ENCODE results near the gene HM13.
A peak's percentile ranks its signal among the peaks of the same experiment; 100 is the strongest.

GRCh38 chr20:31608251-31608945, 94.2 kb downstream of the HM13 start:
- no peak for TF ChIP-seq CTCF (conservative IDR thresholded peaks at IDR 0.05; ENCODE audit: low read depth in 2 of 2)
- peak; percentile 51; the same call in 1 of the 2 replicates for TF ChIP-seq CREB1 (CRISPR knock-in tag; IDR thresholded peaks at IDR 0.05; ENCODE audit: low read depth)
- no peak for TF ChIP-seq EZH2phosphoT487 (IDR thresholded peaks at IDR 0.05; ENCODE audit: unreplicated experiment)
- no peak for TF ChIP-seq ETS1 (IDR thresholded peaks at IDR 0.05)
- peak; percentile 52; the same call in 1 of the 2 replicates for TF ChIP-seq POLR2AphosphoS5 (IDR thresholded peaks at IDR 0.05; ENCODE audit: low read depth)
- TF ChIP-seq REST (IDR thresholded peaks at IDR 0.05; ENCODE audit: unreplicated experiment) = no peak
- TF ChIP-seq JUNB (IDR thresholded peaks at IDR 0.05; ENCODE audit: unreplicated experiment) = no peak
- no peak for TF ChIP-seq EZH2 (IDR thresholded peaks at IDR 0.05; ENCODE audit: low read depth, unreplicated experiment)
- TF ChIP-seq ZNF114 (CRISPR knock-in tag; IDR thresholded peaks at IDR 0.05) = peak; percentile 6; the same call in 1 of the 2 replicates
- no peak for TF ChIP-seq ZNF331 (CRISPR knock-in tag; IDR thresholded peaks at IDR 0.05; ENCODE audit: low read depth)
- peak; percentile 71 for TF ChIP-seq NANOG (IDR thresholded peaks at IDR 0.05; ENCODE audit: borderline replicate concordance)
- no peak for TF ChIP-seq STAT1 (IDR thresholded peaks at IDR 0.05; ENCODE audit: unreplicated experiment)
- no peak for TF ChIP-seq ZNF462 (CRISPR knock-in tag; IDR thresholded peaks at IDR 0.05)

Measured in GM23338 (cell line).